Activated CD4-positive, alpha-beta T cell treated with anti-CD3 and anti-CD28 coated beads for 4 hours (primary cell): ENCODE measurements around the gene CEACAM8.
"Not testable (repeated sequence)": the region's sequence is repeated elsewhere in the genome, so short reads cannot be mapped to it uniquely, and the experiment has no call there.

Source experiments
- DNase-seq, 2 donors: peaks; one replicate each; pipeline ENCODE4 v3.0.0-alpha.2; 2020

CEACAM8 gene

GRCh38 chr19:42540071-42540553 lies 54.6 kb downstream of the CEACAM8 start:
- no peak for DNase-seq

GRCh38 chr19:42538841-42539709 lies 55.6 kb downstream of the CEACAM8 start:
- DNase-seq, result no peak

- DNase-seq, result not testable (repeated sequence)
Observed at GRCh38 chr19:42535276-42535675, 59.4 kb downstream of the CEACAM8 start.

- DNase-seq, result no peak
Observed at GRCh38 chr19:42534391-42534790, 60.3 kb downstream of the CEACAM8 start.

- DNase-seq, result no peak
Observed at GRCh38 chr19:42532891-42533290, 61.8 kb downstream of the CEACAM8 start.

GRCh38 chr19:42531313-42531712 lies 63.4 kb downstream of the CEACAM8 start:
- DNase-seq, result no peak
